ENCODE data around the gene ANAPC13.

ANAPC13 gene

DNA sequence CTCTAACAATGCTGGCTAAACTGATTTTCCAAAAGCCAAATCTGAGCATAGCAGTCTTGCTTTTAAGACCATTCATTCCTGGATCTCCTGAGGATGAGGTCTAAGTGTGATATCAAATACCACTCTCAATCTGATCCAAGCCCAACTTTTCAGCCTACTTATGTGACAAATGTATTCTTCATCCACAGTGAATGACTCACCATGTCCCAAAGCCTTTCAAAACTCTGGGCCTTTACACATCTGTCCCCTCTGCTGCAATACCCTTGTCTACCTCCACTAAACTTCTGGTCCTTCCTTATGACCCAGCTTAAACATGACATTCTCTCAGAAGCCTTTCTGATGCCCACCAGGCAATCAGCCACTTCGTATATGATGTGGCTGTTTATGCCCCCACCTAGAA is 4.6 kb downstream of the ANAPC13 start:
- no peak for DNase-seq

DNA sequence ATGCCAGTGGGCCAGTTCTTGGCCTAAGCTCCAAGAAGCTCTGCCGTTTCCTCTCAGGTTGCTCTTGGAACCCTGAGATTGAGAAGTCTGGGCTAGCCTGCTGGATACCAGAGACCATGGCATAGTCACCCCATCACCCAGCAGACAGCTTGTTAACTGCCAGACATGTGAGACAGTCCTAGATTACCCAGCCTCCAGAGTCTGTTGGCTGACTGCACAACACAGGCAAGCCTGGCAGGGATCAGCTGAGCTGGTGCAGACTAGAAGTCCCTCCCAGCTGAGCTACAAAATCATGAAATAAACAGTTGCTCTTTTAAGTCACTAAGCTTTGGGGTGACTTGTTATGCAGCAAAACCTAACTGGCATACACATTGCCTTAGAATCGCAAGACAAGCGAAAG is 5.2 kb downstream of the ANAPC13 start:
- DNase-seq, result no peak

DNA sequence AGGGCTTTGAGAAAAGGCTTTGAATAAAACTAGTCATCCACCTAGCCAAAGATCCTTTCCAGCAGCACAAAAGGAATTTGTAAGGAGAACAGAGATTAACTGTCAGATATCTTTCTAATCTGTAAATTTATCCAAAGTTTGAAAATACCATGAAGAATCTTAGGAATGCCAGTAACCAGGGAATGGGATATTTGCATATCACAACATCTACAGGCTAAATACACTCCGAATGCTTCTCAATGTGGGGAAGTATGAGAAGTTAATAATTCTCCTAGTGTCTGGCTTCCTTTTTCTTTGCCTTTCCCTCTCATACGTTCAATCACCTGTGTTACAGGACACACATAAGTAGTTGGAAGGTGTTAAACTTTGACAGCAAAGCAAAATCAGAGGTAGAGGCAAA is 7.8 kb downstream of the ANAPC13 start:
- no peak for DNase-seq

DNA sequence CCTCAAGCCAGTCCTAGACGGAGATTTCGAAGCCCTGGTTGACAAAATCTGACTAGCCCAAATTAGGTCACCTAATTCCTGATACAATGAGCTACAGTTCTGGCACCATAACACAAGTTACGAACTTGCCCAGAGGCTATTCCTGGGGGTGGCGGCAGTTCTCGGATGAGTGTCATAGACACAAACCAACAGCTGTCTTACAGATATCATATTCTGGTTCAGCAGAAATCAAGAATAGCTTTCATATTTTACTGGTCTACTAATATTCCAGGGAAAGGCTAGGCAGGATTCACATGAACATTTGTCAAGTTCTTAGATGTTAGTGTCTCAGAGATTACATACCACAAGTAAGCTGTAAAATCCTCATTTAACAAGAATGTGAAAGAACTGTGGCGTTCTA is 8.8 kb downstream of the ANAPC13 start:
- DNase-seq, result no peak

DNA sequence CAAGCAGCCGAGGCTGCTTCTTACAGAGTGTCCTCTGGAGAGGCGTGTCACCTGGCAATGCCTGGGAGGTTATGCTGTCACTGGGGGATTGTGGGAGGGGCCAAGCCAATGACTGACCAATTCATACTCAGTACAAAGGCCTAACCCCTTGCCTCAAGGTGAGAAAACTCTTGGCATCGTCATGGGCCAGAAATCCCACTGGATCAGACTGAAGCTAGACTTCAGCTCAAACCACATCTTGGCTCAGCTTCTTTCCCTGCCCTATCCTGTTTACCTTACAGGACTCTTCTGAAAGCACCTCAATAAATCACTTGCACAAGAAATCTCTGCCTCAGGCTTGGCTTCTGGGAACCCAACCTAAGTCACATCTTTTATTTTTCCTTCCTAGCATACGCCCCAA is 9.5 kb downstream of the ANAPC13 start:
- DNase-seq, result no peak

DNA sequence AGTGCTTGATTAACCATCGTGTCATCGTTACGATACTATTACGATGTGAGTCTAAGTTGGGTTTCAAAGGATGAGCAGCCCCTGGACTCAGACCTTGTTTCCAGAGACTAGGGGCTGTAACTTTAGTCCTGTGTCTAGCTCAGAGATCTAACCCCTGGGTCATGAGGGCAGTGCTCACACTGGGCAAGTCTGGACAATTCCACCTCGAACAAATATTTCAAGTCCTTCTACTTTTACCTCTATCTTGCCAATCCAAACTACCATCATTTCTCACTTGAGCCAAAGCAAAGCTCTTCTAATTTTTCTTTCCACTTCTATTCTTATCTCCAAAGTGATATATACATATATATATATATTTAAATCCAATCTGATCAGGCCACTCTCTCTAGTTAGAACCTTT is 10.8 kb downstream of the ANAPC13 start:
- DNase-seq, result no peak

DNA sequence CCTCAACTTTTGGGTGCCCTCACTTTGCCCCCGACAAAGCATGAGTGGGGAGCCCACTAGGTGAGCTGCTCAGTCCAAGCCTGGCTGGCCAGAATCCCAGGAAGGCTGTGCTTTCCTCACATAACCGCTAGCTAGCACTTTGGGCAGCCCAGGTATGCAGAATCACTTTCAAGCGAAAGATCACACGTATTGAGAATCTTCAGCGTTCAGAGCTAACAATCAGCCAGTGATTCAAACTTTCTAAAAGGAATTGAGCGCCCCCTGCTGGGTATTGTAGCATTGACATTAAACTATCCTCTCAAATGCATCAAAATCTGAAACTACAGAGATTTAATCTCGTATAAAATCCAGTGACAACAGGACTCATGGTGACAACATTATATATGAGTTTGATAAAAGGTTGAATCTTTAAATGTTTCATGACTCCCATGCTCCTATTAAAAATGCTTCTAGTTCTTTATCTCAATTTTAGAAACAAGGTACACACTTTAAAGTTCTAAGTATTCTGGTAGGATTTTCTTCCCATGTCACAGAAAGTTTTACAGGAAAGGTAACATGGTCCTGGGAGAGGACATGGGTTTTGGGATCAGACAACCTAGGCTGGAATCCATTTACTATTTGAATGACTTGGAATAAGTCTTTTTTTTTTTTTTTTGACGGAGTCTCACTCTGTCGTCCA is 11.8 kb downstream of the ANAPC13 start:
- DNase-seq, result peak; percentile 47

DNA sequence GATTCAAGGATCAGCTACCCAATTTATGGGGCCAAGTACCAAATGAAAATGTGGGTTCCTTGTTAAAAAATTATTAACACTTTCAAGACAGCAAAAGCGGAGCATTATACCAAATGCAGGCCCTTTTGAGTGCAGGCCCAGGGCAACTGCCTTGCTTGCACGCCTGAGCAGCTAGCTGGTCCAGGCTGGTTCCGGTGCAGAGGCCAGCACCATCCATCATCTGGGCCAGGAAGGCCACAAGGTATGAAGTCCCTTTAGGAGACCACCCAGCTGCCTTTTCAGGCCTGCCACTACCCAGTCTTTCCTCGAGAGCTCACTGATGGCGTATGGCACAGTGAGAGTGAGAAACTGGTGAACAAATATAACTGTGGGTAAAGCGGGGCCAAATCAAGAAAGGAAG is 13.0 kb downstream of the ANAPC13 start:
- no peak for DNase-seq

DNA sequence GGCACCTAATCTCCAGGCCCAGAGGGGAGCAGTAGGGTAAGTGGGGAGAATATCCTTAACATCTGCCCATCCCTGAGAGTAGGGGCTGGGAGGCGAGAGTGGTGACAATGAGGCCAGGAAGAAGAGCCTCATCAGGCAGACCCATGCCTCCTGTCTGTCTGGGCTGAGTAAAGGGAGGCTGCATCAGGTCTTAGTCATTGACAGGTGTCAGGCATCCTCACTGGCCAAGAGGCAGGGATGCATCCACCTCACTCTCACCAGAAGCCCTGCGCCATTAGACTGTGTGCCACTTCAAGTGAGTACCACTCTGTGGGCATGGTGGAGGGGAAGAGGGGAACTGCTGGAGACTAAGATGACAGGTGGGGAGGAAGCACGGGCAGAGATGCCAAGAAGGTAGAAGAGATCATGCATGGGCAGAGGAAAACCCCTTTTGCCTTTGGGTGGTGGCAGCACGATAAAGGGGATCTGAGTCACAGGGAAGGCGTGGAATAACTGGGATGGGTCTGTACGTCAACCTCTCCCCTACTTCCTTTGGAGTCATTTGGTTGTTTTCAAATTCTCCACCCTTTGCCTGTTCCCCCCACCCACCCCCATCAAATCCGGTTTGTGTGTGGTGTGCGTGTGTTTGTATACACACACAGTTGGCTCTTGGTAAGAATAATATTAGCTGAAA is 14.1 kb downstream of the ANAPC13 start:
- no peak for DNase-seq

DNA sequence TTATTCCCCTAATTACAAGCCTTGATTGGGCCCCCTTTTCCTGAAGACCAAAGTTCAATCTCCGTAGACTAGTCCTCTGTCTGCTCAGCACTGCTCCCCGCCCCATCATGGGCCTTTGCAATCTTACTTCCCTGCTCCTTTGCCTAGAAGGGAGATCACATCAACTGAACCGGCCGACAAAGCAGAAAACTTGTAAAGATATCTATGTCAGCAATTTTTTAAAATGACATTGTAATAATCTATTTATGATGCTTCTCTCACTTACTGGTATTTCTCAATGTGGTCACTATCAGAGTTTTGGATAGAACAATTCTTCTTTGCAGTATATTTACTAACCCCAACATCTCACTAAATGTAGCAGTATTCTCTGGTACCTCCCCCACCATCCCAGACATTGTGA is 17.3 kb downstream of the ANAPC13 start:
- no peak for DNase-seq

DNA sequence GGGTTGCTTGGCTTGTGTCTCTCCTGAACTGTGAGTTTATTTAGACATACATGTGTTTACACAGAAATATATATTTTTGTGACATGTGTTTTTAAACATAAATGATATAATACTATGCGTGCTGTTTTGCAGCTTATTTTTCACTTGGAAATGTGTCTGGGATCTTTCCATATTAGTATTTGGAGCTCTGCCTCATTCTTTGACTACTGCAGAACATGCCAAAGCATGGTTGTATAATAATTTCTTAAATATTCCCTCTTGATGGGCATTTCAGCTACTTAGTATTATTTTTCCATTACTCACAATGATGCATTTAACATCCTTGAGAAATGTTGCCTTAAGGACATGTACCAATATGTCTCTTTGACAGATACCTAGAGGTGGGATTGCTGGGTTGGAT is 19.5 kb downstream of the ANAPC13 start:
- no peak for DNase-seq

DNA sequence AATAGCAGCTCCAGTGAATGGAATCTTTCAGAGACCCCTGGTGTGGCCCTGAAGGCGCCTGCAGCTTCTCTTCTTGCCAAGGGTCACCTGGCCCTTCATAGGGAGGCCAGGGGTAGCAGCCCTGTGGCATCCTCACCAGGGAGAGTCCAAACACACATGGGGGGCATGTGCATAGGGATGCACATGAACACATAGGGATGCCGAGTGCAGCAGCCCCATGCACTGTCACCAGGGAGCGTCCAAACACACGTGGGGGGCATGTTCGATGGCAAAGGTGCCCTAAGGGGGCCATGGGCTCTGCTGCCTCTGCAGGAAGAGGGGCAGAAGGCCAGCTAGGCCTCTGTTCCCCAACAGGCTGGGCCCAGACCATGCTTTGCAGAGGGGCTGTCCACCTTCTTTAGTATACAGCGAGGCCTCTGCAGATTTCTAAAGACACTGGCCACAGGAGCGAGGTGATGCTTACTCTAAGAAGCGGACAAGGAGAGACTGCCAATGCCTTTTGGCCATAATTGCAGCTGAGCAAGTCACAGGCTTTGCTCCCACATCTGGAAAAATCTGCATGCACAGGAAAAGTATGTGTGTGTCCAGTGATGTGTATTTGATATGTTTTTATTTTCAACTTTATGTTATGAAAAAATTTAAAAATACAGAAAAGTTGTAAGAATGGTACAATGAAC is 21.0 kb downstream of the ANAPC13 start:
- no peak for DNase-seq

DNA sequence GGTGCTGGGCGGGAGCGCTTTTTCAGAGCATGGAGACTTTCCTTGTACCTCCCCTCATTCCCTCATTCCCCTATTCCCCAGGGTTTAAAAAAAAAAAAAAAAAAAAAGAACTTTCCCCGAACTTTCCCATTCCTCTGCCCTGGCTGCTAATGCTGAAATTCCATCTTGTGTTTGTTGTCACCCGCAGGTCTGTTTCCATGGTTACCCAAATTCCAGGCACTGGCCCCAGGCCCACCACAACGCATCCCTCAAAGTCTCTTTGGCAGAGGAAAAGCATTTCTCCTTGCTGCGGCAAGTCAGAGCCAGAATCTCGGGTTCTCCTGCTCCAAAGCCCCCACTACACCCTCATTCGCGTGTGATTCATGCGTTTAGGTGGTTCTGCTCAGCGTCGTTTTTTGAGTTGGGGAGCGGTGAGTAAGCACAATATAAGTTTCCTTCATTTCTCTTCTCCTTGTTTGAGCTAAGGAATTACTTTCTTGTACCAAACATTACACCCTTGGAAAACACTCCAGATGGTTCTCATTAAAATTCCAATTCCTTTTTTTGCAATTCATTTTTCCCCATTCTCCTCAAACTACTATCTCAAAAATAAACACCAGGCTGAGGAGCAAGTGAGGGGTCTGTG is 21.6 kb downstream of the ANAPC13 start:
- DNase-seq, result no peak

DNA sequence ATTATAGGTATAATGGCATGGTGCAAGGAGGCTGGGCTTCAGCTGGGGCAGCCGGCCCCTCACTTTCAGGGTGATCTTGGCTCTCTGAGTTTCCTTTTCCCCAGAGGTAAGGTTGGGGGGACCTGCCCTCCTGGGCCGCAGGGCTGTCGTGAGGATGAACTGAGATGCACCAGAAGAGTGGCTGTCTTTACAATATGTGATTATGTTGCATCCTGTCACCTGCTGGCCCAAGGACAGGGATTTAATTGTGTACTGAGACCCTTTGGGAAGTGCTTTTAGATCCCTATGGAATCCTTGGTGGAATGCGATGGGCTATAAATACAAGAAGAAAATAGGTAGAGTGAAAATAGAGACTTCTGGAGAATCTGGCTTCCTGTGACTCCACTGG is 22.1 kb downstream of the ANAPC13 start:
- DNase-seq, result no peak

DNA sequence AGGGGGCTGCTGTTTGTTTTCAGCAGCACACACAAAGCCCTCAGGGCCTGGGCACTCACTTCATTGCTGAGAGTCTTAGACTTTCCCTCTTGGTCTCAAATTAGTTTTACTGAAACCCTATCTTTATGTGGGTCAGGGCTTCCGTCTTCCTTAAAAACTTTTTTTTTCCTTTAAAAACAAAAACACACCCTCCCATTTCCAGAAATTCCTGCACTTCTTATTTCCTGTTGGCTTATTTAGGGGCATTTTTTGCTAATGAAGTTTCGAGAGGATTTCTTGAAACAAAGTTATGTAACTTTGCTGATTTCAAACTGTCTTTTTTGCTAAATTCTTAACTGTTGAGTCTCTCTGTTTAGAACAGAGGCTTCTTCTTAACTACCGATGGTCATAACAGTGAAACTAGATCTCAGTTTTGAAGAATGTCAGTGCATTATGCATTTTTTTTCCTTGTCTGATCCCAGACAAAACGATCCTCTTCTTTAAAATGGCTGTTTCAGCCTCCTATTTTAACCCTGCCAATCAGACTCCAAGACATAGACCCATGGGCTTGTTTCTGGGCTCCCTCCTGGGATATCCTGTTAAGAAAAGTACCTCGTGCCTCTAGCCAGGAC is 23.3 kb downstream of the ANAPC13 start:
- no peak for DNase-seq

DNA sequence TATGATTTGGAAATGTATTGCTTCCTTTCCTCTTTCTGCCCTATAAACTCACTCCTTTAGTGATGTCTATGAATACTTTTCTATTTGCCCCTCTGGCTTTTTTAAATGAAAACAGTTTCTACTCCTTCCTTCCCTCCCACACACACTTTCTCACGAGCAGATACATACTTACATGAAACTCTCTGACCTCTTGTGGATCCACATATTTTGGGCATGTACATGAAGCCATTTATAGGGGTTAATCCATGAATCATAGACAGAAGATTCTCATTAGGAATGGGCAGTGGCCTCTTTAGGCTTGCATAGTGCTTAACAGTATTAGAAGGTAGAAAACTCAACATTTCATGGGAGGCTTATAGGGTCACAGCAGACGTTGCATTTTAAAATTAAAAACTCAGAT is 24.8 kb downstream of the ANAPC13 start:
- no peak for DNase-seq

DNA sequence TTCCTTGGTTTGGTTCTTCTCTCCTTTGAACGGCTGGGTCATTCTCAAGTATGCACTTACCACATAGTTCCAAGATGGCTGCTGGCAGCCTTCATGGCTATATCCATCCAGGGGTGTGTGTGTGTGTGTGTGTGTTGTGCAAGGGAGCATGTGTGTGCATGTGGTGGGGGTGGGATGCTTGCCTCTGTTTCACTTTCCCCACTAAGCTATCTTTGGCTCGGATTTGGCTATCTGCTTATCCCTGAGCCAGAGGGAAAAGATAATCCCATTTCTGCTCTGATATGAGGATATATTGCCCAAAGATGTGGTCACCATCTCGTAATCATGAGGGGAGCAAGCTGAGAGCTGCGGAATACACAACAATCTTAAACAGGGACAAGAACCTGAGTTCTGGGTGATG is 26.2 kb downstream of the ANAPC13 start:
- no peak for DNase-seq

DNA sequence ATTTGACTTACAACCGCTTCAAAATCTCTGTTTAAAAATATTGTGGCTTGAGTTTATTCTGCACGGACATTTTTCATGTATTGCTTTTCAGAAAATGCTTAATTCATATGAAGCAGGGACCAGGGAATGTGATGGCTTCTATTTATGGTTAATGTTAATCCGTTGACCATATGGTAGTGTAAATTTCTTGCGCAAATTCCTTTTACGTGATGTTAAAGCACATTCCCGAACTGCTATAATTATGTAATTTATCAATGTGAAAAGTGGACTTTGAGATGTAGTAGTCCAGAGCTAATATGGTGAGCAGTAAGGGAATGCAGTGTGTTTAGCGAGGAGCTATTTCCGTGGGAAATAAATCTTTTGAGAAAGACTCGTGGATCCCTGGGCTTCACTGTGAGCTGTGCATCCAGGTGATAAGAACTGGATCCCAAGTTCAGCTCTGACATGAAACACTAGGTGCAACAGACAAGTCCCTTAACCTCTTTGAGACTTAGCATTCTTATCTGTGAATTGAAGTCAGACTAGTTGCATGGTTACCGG is 27.3 kb downstream of the ANAPC13 start:
- no peak for DNase-seq

DNA sequence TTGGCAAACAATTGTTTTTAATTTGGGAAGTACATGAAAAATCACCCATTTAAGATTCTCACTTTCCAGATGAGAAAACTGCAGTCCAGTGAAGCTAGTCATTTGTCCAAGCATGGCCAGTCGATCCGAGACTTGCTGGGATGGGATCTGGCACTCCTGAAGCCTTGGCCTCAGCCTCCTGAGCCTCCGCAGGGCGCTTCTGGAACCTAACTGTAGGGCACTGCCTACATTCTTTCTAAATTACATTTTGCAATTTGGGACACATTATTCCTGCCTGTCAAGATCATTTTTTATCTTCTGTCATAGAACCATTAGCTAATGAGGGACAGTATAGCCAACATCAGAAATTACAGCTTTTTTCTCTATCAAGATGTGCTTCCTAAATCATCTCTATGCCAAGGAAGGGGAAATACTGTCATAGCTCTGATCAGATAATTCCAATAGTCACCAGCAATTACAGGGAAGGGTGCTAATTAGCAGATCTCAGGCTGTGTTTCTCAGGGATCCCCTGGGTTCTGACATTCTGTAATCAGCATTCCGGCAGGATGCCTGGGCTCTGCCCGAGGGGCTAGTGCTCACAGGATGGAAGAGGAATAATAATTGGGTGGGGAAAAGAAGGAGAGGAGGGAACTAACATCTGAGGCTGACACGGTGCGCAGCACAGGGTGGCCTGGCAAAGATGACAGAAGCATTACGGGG is 28.3 kb downstream of the ANAPC13 start:
- no peak for DNase-seq

DNA sequence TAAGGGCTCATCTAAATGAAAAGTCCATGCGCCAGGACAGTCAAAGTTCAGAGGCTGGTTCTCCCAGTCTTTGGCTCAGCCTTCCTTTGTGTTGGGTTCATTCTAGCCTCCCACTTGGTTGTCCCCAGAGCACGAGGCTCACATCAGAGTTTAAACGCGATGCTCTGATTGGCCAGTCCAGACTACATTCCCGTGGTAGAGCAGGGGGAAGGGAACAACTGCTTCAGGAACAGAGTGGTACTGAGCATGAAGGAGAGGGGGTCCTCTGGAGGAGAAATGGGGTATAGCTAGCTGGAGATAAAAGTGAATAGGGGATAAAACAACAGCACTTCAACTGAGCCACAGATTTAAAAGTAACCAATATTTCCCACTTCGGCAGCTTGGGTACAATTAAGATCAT is 32.2 kb downstream of the ANAPC13 start:
- no peak for DNase-seq

DNA sequence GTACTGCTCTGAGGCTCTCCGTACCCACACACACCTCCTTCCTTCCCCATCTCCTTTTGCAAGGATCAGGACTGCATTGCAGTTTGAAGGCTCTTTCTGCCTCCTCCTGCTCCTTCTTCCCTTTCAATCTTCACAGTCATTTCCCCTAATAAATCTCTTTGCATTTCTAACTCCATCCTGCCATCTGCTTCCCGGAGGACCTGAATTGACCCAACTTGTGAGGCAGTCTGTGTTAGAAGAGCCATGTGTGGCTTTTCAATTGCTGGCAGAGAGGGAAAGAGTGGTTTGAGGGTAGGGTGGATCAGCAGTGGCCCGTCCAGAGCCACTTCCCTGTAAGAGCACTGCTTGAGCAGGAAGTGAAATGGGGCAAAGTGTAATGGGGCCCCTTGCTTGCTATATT is 35.8 kb downstream of the ANAPC13 start:
- no peak for DNase-seq

DNA sequence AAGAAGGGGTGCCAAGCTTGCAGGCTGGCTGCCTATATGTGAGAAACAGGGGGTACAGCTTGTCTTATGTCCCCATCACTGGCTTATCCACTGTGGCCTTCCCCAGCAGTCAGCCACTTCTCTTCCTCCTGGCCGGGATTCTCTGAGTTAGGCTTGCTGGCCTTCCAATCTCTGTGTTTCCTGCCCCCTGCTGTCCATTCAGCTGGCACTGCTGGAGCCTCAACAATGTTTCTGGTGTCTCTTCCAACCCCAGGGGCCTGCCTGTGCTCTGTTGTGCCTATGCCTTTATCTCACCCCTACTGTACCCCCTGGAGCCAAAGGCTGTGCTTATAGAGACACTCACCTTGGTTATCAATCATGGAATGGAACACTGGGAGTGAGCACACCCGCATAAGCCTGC is 36.5 kb downstream of the ANAPC13 start:
- DNase-seq, result no peak

DNA sequence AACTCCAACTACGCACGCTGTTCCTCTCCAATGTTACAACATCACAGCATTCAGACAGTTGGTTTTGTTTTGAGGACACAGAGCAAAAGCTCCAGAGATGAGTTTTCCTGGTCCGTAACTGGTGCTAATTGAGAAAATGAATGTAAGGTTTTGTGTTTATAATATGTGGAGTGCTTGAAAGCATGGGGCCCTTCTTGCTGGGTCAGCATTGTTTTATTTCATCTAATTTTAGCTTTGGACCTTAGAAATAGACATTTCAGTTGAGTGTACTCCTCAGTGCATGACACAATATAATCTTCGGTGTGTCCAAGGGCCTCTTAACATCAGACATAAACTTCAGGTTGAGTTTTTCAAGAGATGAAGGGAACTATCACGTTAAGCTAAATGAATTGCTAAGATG is 37.1 kb downstream of the ANAPC13 start:
- DNase-seq, result no peak
